ENCODE results near the gene DDIT4L. TPM values are rescaled to one million over a fixed set of nuclear protein-coding genes. Genes with fewer than 3 reads are reported as not detected.
"Not testable (repeated sequence)": the region's sequence is repeated elsewhere in the genome, so short reads cannot be mapped to it uniquely, and the experiment has no call there.

DDIT4L gene
- total and polyA plus RNA-seq, 2 of the 4 experiments (the other 2 are of a cell fraction) = 3.1 to 3.9 TPM

- H3K18ac ChIP-seq (ENCODE audit: low read depth, low read length); H2BK120ac ChIP-seq (ENCODE audit: low read depth, low read length); H3K4ac ChIP-seq (ENCODE audit: low read depth, low read length); H2AK9ac ChIP-seq (replicated peaks; ENCODE audit: low read depth, low read length, poor library complexity); H3K27ac ChIP-seq (ENCODE audit: insufficient read depth, low read length); H4K5ac ChIP-seq (ENCODE audit: low read depth, low read length); H2BK20ac ChIP-seq (ENCODE audit: low read depth, low read length); H3K4me1 ChIP-seq (ENCODE audit: control insufficient read depth, insufficient read depth, low read length); H3K9me3 ChIP-seq (ENCODE audit: control insufficient read depth, insufficient read depth, low read length); H3K4me2 ChIP-seq (ENCODE audit: low read depth, low read length); DNase-seq; H4K20me1 ChIP-seq (ENCODE audit: insufficient read depth, low read length); H3K36me3 ChIP-seq (ENCODE audit: control insufficient read depth, insufficient read depth, low read length); H3K4me3 ChIP-seq (ENCODE audit: insufficient read depth, low read depth, low read length); H3K9ac ChIP-seq (ENCODE audit: low read depth, low read length); H4K8ac ChIP-seq (ENCODE audit: low read depth in 2 of 2, low read length in 2 of 2); H2BK5ac ChIP-seq (ENCODE audit: low read depth, low read length, poor library complexity, severe bottlenecking); H3K23ac ChIP-seq (ENCODE audit: low read depth, low read length); H3K14ac ChIP-seq (replicated peaks; ENCODE audit: low read depth, low read length); H2AK5ac ChIP-seq (ENCODE audit: low read depth, low read length); H3K56ac ChIP-seq (ENCODE audit: extremely low read depth, insufficient read depth, low read length); dilution Hi-C loops (cut with HindIII; ENCODE audit: low sequenced_read_pairs, unreplicated experiment); H2AFZ ChIP-seq (replicated peaks; ENCODE audit: low read length, poor library complexity); H4K91ac ChIP-seq (ENCODE audit: insufficient read depth, low read depth, low read length); H3K79me1 ChIP-seq (ENCODE audit: low read depth in 1 of 2, low read length in 2 of 2); ATAC-seq (ENCODE audit: low read depth); H2BK15ac ChIP-seq (ENCODE audit: low read depth, low read length); BruUV-seq (replicated peaks); H3K9me1 ChIP-seq (ENCODE audit: insufficient read depth, low read length); H3K27me3 ChIP-seq (ENCODE audit: control insufficient read depth, insufficient read depth, low read length); CTCF ChIA-PET; intact Hi-C loops (cut with micrococcal nuclease): not testable (repeated sequence)
- no CpG with 5 or more reads among the region's 4 CpGs for WGBS, 2 experiments (ENCODE audit: extremely low coverage in 2 of 2, insufficient read length in 1 of 2)
- POLR2A ChIA-PET (ENCODE audit: unreplicated experiment) = interaction anchor here (0.6 kb wide), 1 partner anchor 360 kb away, joined by 10 read pairs; no protein-coding TSS in a partner anchor
- in situ Hi-C loops (cut with MboI; ENCODE audit: low sequenced_read_pairs) = loop anchor here (25.0 kb wide), 1 partner anchor 100 kb away; no protein-coding TSS in a partner anchor
Measured at GRCh38 chr4:100137320-100137719, 52.9 kb downstream of the DDIT4L start.

Other genes starting within 250 kb of the DDIT4L start
- gene DNAJB14, start 243.8 kb downstream of the DDIT4L start, total RNA-seq (2012; rRNA removed) = 15.6 and 40.3 TPM in 2 replicates
- 12.9 and 14.8 TPM in 2 replicates for gene DNAJB14, start 243.8 kb downstream of the DDIT4L start, polyA plus RNA-seq (2012; rRNA removed)
- 938 and 1,129 TPM in 2 replicates for gene H2AZ1, start 240.2 kb downstream of the DDIT4L start, total RNA-seq (2012; rRNA removed)
- 419 and 456 TPM in 2 replicates for gene H2AZ1, start 240.2 kb downstream of the DDIT4L start, polyA plus RNA-seq (2012; rRNA removed)